Skin epidermis (tissue), 12 donors: Measurements from ENCODE around the gene MAPT.
"Not testable (repeated sequence)": the region's sequence is repeated elsewhere in the genome, so short reads cannot be mapped to it uniquely, and the experiment has no call there.

Experiments
- H3K27ac ChIP-seq, 21 experiments: fragments of 200-600 bp; sonication (generic) in 11 of 21; one replicate each; pipeline ENCODE4 v1.5.0; 2020; ENCODE audit warnings: mild to moderate bottlenecking in 3 of 21, inconsistent platforms in 2 of 21, moderate library complexity in 2 of 21
- H3K4me3 ChIP-seq, 7 experiments: fragments of 200-600 bp; sonication (generic) in 2 of 7; one replicate each; pipeline ENCODE4 v1.5.0; 2020; ENCODE audit warnings: inconsistent platforms in 2 of 7, mild to moderate bottlenecking in 2 of 7, moderate library complexity in 1 of 7

The MAPT gene

GRCh38 chr17:45918241-45918745 lies 23.9 kb downstream of the MAPT start:
- no peak overlapping the region for H3K27ac ChIP-seq
- H3K4me3 ChIP-seq, result no peak overlapping the region

GRCh38 chr17:45919136-45919535 lies 24.8 kb downstream of the MAPT start:
- no peak overlapping the region for H3K4me3 ChIP-seq
- no peak overlapping the region for H3K27ac ChIP-seq

GRCh38 chr17:45920083-45920482 lies 25.7 kb downstream of the MAPT start:
- H3K4me3 ChIP-seq, result no peak overlapping the region
- H3K27ac ChIP-seq, result no peak overlapping the region

- Histone ChIP-seq H3K4me3 (no peak overlapping the region), H3K27ac (no peak overlapping the region)
These were observed 29.3 kb downstream of the MAPT start for GRCh38 chr17:45923511-45924268.

GRCh38 chr17:45924332-45924820 lies 30.0 kb downstream of the MAPT start:
- H3K27ac ChIP-seq, result no peak overlapping the region
- H3K4me3 ChIP-seq, result no peak overlapping the region

GRCh38 chr17:45925311-45925710 lies 31.0 kb downstream of the MAPT start:
- H3K27ac ChIP-seq, result no peak overlapping the region
- no peak overlapping the region for H3K4me3 ChIP-seq

GRCh38 chr17:45927247-45927646 lies 32.9 kb downstream of the MAPT start:
- Histone ChIP-seq H3K27ac (no peak overlapping the region), H3K4me3 (no peak overlapping the region)

GRCh38 chr17:45929344-45929743 lies 35.0 kb downstream of the MAPT start:
- H3K4me3 ChIP-seq, result no peak overlapping the region
- no peak overlapping the region for H3K27ac ChIP-seq

- no peak overlapping the region for H3K27ac ChIP-seq
These were observed 36.1 kb downstream of the MAPT start for GRCh38 chr17:45930420-45930951.

GRCh38 chr17:45931677-45932076 lies 37.3 kb downstream of the MAPT start:
- H3K27ac ChIP-seq, result no peak overlapping the region

More at GRCh38 chr17:45930420-45930951, 36.1 kb downstream of the MAPT start:
- no peak overlapping the region for H3K4me3 ChIP-seq

GRCh38 chr17:45934044-45934979 lies 40.0 kb downstream of the MAPT start:
- no peak overlapping the region for H3K27ac ChIP-seq
- no peak overlapping the region for H3K4me3 ChIP-seq

More at GRCh38 chr17:45931677-45932076, 37.3 kb downstream of the MAPT start:
- H3K4me3 ChIP-seq, result no peak overlapping the region

GRCh38 chr17:45935197-45935709 lies 40.9 kb downstream of the MAPT start:
- H3K4me3 ChIP-seq, result no peak overlapping the region
- H3K27ac ChIP-seq, result no peak overlapping the region

- Histone ChIP-seq H3K27ac (no peak overlapping the region), H3K4me3 (no peak overlapping the region)
These were observed 41.6 kb downstream of the MAPT start for GRCh38 chr17:45935710-45936509.

GRCh38 chr17:45936610-45937009 lies 42.3 kb downstream of the MAPT start:
- H3K4me3 ChIP-seq, result no peak overlapping the region

GRCh38 chr17:45937186-45937585 lies 42.8 kb downstream of the MAPT start:
- not testable (repeated sequence) for H3K27ac ChIP-seq

More at GRCh38 chr17:45936610-45937009, 42.3 kb downstream of the MAPT start:
- H3K27ac ChIP-seq, result no peak overlapping the region

GRCh38 chr17:45939395-45939794 lies 45.0 kb downstream of the MAPT start:
- no peak overlapping the region for H3K27ac ChIP-seq

More at GRCh38 chr17:45937186-45937585, 42.8 kb downstream of the MAPT start:
- H3K4me3 ChIP-seq, result not testable (repeated sequence)

GRCh38 chr17:45940293-45940692 lies 45.9 kb downstream of the MAPT start:
- Histone ChIP-seq H3K4me3 (no peak overlapping the region), H3K27ac (no peak overlapping the region)

More at GRCh38 chr17:45939395-45939794, 45.0 kb downstream of the MAPT start:
- no peak overlapping the region for H3K4me3 ChIP-seq

- Histone ChIP-seq H3K27ac (peak overlapping the region in 1 of 21 experiments; percentile 17), H3K4me3 (no peak overlapping the region)
These were observed 46.5 kb downstream of the MAPT start for GRCh38 chr17:45940826-45941225.

GRCh38 chr17:45941395-45941794 lies 47.0 kb downstream of the MAPT start:
- Histone ChIP-seq H3K27ac (peak overlapping the region in 2 of 21 experiments; percentile 36 to 46), H3K4me3 (no peak overlapping the region)
